ENCODE measurements around the gene SERPINA10.

GRCh38 chr14:94292526-94292871 lies 569 bp downstream of the SERPINA10 start:
- TF ChIP-seq, protein P1, sequence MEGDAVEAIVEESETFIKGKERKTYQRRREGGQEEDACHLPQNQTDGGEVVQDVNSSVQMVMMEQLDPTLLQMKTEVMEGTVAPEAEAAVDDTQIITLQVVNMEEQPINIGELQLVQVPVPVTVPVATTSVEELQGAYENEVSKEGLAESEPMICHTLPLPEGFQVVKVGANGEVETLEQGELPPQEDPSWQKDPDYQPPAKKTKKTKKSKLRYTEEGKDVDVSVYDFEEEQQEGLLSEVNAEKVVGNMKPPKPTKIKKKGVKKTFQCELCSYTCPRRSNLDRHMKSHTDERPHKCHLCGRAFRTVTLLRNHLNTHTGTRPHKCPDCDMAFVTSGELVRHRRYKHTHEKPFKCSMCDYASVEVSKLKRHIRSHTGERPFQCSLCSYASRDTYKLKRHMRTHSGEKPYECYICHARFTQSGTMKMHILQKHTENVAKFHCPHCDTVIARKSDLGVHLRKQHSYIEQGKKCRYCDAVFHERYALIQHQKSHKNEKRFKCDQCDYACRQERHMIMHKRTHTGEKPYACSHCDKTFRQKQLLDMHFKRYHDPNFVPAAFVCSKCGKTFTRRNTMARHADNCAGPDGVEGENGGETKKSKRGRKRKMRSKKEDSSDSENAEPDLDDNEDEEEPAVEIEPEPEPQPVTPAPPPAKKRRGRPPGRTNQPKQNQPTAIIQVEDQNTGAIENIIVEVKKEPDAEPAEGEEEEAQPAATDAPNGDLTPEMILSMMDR (IDR thresholded peaks at IDR 0.05) = no peak
- TF ChIP-seq POLR2A (IDR thresholded peaks at IDR 0.05) (no peak), POLR2AphosphoS5 (IDR thresholded peaks at IDR 0.05) (no peak)
